AG09309 (cell line): ENCODE results near the gene CCDC88B.

Experiments used
- DNase-seq: peaks from one replicate; pipeline ENCODE4 v3.0.0-alpha.2; 2010; ENCODE audit warnings: low read depth
- H3K4me3 ChIP-seq: 2 replicates; pipeline ENCODE4 v1.5.1; 2011; ENCODE audit warnings: mild to moderate bottlenecking, low read depth, low read length, moderate library complexity; ENCODE audit not compliant: control insufficient read depth
- TF ChIP-seq, protein P1 (sequence below): IDR thresholded peaks from 2 replicates; pipeline ENCODE4 v1.5.1; 2011; ENCODE audit warnings: mild to moderate bottlenecking, low read depth, low read length, inconsistent platforms; ENCODE audit not compliant: insufficient read depth, control insufficient read depth; ENCODE audit errors: missing control alignments

CCDC88B gene

GRCh38 chr11:64348383-64349024 is 8.5 kb downstream of the CCDC88B start:
- H3K4me3 ChIP-seq, result no peak overlapping the region
- TF ChIP-seq, protein P1, sequence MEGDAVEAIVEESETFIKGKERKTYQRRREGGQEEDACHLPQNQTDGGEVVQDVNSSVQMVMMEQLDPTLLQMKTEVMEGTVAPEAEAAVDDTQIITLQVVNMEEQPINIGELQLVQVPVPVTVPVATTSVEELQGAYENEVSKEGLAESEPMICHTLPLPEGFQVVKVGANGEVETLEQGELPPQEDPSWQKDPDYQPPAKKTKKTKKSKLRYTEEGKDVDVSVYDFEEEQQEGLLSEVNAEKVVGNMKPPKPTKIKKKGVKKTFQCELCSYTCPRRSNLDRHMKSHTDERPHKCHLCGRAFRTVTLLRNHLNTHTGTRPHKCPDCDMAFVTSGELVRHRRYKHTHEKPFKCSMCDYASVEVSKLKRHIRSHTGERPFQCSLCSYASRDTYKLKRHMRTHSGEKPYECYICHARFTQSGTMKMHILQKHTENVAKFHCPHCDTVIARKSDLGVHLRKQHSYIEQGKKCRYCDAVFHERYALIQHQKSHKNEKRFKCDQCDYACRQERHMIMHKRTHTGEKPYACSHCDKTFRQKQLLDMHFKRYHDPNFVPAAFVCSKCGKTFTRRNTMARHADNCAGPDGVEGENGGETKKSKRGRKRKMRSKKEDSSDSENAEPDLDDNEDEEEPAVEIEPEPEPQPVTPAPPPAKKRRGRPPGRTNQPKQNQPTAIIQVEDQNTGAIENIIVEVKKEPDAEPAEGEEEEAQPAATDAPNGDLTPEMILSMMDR, result no peak
- no peak for DNase-seq

DNA sequence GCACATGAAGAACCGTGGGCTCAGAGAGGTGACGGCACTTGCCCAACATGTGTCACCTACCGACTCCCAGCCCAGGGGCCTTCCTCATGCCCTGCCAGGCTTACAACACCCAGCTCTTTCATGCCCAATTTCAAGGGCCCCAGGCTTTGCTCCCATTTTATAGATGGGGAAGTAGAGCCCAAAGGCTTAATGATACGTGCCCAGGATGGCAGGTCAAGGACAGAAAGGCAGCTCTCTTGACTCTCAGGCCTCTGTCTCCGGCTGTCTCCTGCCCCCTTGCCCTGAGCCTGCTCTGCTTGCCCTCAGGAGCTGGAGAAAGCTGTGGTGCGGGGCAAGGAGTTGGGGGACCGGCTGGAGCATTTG is 9.0 kb downstream of the CCDC88B start:
- H3K4me3 ChIP-seq, result no peak overlapping the region
- TF ChIP-seq, protein P1, result no peak
- no peak for DNase-seq

DNA sequence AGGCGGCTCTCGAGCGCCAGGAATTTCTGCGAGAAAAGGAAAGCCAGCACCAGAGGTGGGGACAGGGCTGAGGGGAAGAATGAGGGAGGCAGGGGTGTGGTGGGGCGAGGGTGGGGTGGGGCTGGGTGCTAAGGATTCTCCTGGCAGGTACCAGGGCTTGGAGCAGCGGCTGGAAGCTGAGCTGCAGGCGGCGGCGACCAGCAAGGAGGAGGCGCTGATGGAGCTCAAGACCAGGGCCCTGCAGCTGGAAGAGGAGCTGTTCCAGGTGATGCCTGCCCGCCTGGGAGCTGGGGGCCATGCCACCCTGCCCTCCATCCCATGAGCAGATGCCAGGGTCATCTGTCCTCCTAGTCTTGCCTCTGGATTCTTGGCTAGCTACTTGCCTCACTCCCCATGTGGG is 9.4 kb downstream of the CCDC88B start:
- no peak overlapping the region for H3K4me3 ChIP-seq
- TF ChIP-seq, protein P1, result no peak
- no peak for DNase-seq

GRCh38 chr11:64351136-64351631 is 11.2 kb downstream of the CCDC88B start:
- no peak for DNase-seq
- TF ChIP-seq, protein P1, result no peak
- no peak overlapping the region for H3K4me3 ChIP-seq

DNA sequence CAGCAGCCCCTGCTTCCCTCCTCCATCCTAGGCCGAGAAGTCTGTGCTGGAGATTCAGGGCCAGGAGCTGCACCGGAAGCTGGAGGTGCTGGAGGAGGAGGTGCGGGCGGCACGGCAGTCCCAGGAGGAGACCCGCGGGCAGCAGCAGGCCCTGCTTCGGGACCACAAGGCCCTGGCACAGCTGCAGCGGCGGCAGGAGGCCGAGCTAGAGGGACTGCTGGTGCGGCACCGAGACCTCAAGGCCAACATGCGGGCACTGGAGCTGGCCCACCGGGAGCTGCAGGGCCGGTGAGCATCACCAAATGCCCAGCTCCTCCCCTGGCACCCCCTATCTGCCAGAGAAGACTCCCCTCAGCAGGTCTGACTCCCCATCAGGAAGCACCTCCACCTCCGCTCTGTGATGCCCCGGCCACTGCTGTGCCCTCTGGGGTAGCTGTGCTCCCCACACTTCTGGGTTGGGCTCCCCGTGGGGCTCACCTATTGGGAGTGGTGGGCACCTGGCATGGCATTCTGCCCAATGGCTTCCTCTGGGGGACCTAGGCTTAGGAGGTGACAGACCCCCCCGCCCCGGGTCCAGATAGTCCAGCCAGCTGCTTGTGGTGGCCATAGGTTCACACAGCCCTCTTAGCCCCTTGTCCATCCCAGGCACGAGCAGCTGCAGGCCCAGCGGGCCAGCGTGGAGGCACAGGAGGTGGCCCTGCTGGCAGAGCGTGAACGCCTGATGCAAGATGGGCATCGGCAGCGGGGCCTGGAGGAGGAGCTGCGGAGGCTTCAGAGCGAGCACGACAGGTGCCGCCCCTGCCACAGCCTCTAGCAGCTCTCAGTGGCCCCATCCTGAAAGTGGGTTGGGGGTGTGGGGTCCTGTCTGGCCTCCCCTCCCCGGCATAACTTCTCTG is 12.3 kb downstream of the CCDC88B start:
- no peak for DNase-seq
- H3K4me3 ChIP-seq, result no peak overlapping the region
- TF ChIP-seq, protein P1, result no peak

DNA sequence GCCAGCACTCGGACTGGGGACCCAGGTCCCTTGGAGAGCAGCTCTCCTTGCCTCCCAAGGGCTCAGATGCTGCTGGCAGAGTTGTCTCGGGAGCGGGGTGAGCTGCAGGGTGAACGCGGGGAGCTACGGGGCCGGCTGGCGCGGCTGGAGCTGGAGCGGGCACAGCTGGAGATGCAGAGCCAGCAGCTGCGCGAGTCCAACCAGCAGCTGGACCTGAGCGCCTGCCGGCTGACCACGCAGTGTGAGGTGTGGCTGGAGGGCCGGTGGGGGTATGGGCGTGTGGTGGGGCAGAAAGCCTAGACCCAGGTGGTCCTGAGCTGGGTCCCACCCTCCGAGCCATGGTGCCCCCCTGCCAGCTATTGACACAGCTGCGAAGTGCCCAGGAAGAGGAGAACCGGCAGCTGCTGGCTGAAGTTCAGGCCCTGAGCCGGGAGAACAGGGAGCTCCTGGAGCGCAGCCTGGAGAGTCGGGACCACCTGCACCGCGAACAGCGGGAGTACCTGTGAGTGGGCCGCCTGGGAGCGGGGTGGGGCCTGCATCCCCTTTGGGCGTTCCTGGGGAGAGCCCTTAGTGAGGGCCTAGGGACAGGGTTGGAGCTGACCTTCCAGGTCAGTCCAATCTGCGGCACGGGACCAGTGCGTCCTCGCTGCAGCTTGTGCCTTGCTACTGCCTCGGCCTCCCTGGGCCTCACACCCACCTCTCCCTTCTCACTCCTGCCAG is 13.2 kb downstream of the CCDC88B start:
- DNase-seq, result no peak
- TF ChIP-seq, protein P1, result no peak
- H3K4me3 ChIP-seq, result no peak overlapping the region
